ENCODE measurements around the gene SPON1. TPM values are rescaled to one million over a fixed set of nuclear protein-coding genes. Genes with fewer than 3 reads are reported as not detected.
A peak's percentile ranks its signal among the peaks of the same experiment; 100 is the strongest.

Gene SPON1
- total and polyA plus RNA-seq, 10 of the 15 experiments (the other 5 are each of a cell fraction or from before 2014, with no cell fraction given): 0.13 to 1.1 (median 0.18) TPM; not detected in 5

DNA sequence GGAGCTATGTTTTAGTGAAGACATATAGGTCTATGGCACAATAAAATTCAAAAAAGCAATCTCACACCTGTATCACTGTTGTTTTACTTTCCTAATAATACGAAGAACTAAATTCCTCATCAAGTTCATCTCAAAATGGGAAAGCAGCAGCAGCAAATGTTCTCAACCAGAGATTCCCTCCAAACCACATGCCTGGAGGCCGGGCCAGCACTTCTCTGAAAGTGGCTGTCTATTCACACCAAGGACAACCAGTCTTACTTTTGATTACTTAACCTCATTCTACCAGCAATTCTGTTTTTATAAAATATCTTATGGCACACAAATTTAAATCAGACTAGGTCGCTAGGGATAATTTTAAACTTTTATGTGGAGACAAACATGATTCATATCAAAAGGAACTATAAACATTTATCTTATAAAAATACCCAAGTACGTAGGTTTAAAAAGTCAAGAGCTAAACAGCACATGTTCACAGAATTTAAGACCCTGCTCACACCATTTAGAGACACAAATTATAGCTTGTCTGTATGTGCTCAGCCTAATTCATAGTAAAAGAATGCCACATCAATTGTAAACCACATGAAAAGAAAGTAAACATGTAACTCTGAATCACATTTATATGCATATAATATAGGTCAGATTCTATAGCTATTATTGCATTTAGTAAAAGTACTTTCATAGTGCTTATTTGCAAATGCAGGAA lies 350.4 kb downstream of the SPON1 start:
- no peak for ATAC-seq
- Histone ChIP-seq H3K9ac (ENCODE audit: control insufficient read depth, insufficient read depth, low read length) (no peak overlapping the region; the same call in 1 of the 2 replicates), H3K4me3 (peak overlapping the region; percentile 21; the same call in 1 of the 2 replicates), H3K27ac (ENCODE audit: control insufficient read depth, insufficient read depth) (peak overlapping the region; percentile 75), H4K20me1 (ENCODE audit: control insufficient read depth, insufficient read depth) (no peaks in the 10 kb centered on the region), H3K4me2 (ENCODE audit: control insufficient read depth, insufficient read depth) (peak overlapping the region; percentile 89), H2AFZ (ENCODE audit: control insufficient read depth, low read depth, low read length) (no peak overlapping the region), H3K36me3 (ENCODE audit: control insufficient read depth in 2 of 2, insufficient read depth in 2 of 2, low read length in 1 of 2) (no peaks in the 10 kb centered on the region), H3K27me3 (replicated peaks in 1 of 2; ENCODE audit: control insufficient read depth in 2 of 2, insufficient read depth in 2 of 2, low read length in 1 of 2) (no peaks in the 10 kb centered on the region), H3K4me1 (ENCODE audit: control insufficient read depth, insufficient read depth, low read length) (peaks cover 75% of the 10 kb centered on the region), H3K79me2 (ENCODE audit: control insufficient read depth, insufficient read depth, low read length) (peaks cover 87% of the 10 kb centered on the region), H3K9me3 (replicated peaks; ENCODE audit: control insufficient read depth, insufficient read depth, low read length) (no peaks in the 10 kb centered on the region)
- ChIA-PET POLR2A (interaction anchor here (0.5 to 3.4 kb wide), 7 partner anchors 9 to 44 kb away, joined by 3 to 16 read pairs (median 4); no protein-coding TSS in a partner anchor), SMC1A (ENCODE audit: uncharacterized antibody, unreplicated experiment) (interaction anchor here (0.7 to 10.3 kb wide), 15 partner anchors 9 to 1033 kb away, joined by 3 to 89 read pairs (median 8); no protein-coding TSS in a partner anchor), CTCF (interaction anchor here (0.6 to 15.6 kb wide), 10 partner anchors 8 to 975 kb away, joined by 3 to 271 read pairs (median 8); no protein-coding TSS in a partner anchor), RAD21 (ENCODE audit: unreplicated experiment) (interaction anchor here (1.0 to 5.2 kb wide), 8 partner anchors 9 to 146 kb away, joined by 3 to 34 read pairs (median 4); no protein-coding TSS in a partner anchor)
- TF ChIP-seq TARDBP (IDR thresholded peaks at IDR 0.05; ENCODE audit: borderline replicate concordance) (no peak), RCOR1 (conservative IDR thresholded peaks at IDR 0.05; ENCODE audit: low read depth, low read length) (no peak), STAT3 (IDR thresholded peaks at IDR 0.05; ENCODE audit: low read depth, low read length) (no peak), SMARCA5 (IDR thresholded peaks at IDR 0.05) (no peak), TCF7 (IDR thresholded peaks at IDR 0.05; ENCODE audit: borderline replicate concordance) (peak; percentile 68; the same call in 1 of the 2 replicates), EGR1 (IDR thresholded peaks at IDR 0.05; ENCODE audit: borderline replicate concordance in 1 of 2, low read depth in 2 of 2, low read length in 2 of 2) (no peak), RUNX3 (IDR thresholded peaks at IDR 0.05; ENCODE audit: low read length) (peak; percentile 26; the same call in 1 of the 2 replicates)
- TF ChIP-seq, protein P1, sequence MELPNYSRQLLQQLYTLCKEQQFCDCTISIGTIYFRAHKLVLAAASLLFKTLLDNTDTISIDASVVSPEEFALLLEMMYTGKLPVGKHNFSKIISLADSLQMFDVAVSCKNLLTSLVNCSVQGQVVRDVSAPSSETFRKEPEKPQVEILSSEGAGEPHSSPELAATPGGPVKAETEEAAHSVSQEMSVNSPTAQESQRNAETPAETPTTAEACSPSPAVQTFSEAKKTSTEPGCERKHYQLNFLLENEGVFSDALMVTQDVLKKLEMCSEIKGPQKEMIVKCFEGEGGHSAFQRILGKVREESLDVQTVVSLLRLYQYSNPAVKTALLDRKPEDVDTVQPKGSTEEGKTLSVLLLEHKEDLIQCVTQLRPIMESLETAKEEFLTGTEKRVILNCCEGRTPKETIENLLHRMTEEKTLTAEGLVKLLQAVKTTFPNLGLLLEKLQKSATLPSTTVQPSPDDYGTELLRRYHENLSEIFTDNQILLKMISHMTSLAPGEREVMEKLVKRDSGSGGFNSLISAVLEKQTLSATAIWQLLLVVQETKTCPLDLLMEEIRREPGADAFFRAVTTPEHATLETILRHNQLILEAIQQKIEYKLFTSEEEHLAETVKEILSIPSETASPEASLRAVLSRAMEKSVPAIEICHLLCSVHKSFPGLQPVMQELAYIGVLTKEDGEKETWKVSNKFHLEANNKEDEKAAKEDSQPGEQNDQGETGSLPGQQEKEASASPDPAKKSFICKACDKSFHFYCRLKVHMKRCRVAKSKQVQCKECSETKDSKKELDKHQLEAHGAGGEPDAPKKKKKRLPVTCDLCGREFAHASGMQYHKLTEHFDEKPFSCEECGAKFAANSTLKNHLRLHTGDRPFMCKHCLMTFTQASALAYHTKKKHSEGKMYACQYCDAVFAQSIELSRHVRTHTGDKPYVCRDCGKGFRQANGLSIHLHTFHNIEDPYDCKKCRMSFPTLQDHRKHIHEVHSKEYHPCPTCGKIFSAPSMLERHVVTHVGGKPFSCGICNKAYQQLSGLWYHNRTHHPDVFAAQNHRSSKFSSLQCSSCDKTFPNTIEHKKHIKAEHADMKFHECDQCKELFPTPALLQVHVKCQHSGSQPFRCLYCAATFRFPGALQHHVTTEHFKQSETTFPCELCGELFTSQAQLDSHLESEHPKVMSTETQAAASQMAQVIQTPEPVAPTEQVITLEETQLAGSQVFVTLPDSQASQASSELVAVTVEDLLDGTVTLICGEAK (IDR thresholded peaks at IDR 0.05; ENCODE audit: borderline replicate concordance): no peak
- no TSS peak for BruUV-seq (replicated peaks)
- DNase-seq (ENCODE audit: low read depth, low spot score): no peak
- intact Hi-C loops (cut with micrococcal nuclease; ENCODE audit: unreplicated experiment): no loop called here
- in situ Hi-C loops (cut with MboI): no loop called here
- 7% methylated on average over 4 of the region's 4 CpGs for WGBS (ENCODE audit: insufficient coverage, insufficient replicate concordance, low lambda C conversion rate, missing lambda C conversion rate)
- FAIRE-seq: no peak
